Liver (tissue), 3 donors: ENCODE data around the gene MAT2A.

Source experiments
- RAD21 ChIP-seq, 2 donors: IDR thresholded peaks; 2 replicates each; pipeline ENCODE4 v1.6.1; 2016; ENCODE audit warnings: antibody characterized with exemption in 2 of 2, mild to moderate bottlenecking in 2 of 2
- TF ChIP-seq, protein P1 (sequence below): fragments of 150-350 bp; IDR thresholded peaks from 2 replicates; pipeline ENCODE4 v1.5.1; 2017; ENCODE audit warnings: improper control_type of control experiment, low read depth, low read length; ENCODE audit not compliant: missing input control
- TF ChIP-seq, protein P2 (sequence below): IDR thresholded peaks from 2 replicates; pipeline ENCODE4 v1.6.1; 2016; ENCODE audit warnings: antibody characterized with exemption, mild to moderate bottlenecking
- donor health status: healthy.
- donor health status: healthy.

DNA sequence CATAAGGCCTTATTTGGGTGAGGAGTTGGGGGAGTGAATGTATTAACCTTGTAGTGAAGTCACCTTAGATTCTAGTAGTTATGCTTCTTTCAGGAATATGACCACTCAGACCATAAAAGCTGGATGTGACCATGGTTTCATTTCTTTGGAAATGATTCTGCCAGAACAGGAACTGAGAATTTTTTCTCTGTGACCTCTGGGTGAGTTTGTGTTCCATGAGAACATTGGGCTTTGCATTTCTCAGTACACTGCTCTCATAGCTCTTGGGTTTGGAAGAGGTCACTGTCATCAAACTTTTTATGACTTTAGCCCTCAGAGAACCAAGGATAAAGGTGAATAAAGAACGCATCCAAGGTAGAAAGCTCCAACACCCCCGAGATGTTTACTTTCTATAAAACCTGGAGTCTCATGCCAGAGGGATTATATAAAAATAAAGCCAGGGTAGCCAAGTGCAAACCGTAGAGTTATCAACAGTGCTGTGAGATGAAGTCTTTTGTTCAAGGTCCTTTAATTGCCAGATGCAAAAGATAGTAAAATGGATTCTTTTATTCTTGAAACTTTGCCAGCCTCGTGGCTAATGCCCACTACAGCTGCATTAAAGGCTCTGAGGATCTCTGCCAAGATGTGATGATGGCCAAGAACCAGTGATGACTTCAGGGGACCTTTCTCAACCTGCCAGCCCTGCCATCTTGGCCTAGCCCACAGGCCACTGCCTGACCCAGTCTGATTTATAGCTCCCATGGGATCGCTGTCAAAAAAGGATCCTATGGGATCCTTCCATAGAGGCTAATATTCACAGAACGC, 27.8 kb upstream of the MAT2A start:
- TF ChIP-seq, protein P1, sequence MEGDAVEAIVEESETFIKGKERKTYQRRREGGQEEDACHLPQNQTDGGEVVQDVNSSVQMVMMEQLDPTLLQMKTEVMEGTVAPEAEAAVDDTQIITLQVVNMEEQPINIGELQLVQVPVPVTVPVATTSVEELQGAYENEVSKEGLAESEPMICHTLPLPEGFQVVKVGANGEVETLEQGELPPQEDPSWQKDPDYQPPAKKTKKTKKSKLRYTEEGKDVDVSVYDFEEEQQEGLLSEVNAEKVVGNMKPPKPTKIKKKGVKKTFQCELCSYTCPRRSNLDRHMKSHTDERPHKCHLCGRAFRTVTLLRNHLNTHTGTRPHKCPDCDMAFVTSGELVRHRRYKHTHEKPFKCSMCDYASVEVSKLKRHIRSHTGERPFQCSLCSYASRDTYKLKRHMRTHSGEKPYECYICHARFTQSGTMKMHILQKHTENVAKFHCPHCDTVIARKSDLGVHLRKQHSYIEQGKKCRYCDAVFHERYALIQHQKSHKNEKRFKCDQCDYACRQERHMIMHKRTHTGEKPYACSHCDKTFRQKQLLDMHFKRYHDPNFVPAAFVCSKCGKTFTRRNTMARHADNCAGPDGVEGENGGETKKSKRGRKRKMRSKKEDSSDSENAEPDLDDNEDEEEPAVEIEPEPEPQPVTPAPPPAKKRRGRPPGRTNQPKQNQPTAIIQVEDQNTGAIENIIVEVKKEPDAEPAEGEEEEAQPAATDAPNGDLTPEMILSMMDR = no peak
- TF ChIP-seq, protein P2, sequence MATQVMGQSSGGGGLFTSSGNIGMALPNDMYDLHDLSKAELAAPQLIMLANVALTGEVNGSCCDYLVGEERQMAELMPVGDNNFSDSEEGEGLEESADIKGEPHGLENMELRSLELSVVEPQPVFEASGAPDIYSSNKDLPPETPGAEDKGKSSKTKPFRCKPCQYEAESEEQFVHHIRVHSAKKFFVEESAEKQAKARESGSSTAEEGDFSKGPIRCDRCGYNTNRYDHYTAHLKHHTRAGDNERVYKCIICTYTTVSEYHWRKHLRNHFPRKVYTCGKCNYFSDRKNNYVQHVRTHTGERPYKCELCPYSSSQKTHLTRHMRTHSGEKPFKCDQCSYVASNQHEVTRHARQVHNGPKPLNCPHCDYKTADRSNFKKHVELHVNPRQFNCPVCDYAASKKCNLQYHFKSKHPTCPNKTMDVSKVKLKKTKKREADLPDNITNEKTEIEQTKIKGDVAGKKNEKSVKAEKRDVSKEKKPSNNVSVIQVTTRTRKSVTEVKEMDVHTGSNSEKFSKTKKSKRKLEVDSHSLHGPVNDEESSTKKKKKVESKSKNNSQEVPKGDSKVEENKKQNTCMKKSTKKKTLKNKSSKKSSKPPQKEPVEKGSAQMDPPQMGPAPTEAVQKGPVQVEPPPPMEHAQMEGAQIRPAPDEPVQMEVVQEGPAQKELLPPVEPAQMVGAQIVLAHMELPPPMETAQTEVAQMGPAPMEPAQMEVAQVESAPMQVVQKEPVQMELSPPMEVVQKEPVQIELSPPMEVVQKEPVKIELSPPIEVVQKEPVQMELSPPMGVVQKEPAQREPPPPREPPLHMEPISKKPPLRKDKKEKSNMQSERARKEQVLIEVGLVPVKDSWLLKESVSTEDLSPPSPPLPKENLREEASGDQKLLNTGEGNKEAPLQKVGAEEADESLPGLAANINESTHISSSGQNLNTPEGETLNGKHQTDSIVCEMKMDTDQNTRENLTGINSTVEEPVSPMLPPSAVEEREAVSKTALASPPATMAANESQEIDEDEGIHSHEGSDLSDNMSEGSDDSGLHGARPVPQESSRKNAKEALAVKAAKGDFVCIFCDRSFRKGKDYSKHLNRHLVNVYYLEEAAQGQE = no peak
- no peak for TF ChIP-seq RAD21 (IDR thresholded peaks at IDR 0.05)
